ENCODE data around the gene TAF4.
A peak's percentile ranks its signal among the peaks of the same experiment; 100 is the strongest.
"Not testable (repeated sequence)": the region's sequence is repeated elsewhere in the genome, so short reads cannot be mapped to it uniquely, and the experiment has no call there.

Gene TAF4

DNA sequence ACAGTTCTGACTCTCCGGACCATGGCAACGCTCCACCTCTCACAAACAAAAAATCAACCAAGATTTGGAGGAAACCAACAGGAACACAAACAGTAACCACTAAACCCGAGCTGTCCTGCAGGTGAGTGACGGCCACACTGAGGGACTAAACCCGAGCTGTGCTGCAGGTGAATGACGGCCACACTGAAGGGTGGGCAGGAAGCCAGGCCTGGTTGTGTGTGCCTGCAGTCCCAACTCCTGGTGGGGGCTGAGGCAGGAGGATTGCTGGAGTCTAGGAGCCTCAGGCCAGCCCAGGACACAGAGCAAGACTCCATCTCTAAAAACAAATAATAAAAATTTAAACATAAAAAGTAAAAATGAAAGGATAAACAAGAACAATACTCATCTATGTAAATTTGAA lies 80.6 kb downstream of the TAF4 start:
- no peak for TF ChIP-seq ZFX (IDR thresholded peaks at IDR 0.05; ENCODE audit: borderline replicate concordance)
- TF ChIP-seq, protein P1, sequence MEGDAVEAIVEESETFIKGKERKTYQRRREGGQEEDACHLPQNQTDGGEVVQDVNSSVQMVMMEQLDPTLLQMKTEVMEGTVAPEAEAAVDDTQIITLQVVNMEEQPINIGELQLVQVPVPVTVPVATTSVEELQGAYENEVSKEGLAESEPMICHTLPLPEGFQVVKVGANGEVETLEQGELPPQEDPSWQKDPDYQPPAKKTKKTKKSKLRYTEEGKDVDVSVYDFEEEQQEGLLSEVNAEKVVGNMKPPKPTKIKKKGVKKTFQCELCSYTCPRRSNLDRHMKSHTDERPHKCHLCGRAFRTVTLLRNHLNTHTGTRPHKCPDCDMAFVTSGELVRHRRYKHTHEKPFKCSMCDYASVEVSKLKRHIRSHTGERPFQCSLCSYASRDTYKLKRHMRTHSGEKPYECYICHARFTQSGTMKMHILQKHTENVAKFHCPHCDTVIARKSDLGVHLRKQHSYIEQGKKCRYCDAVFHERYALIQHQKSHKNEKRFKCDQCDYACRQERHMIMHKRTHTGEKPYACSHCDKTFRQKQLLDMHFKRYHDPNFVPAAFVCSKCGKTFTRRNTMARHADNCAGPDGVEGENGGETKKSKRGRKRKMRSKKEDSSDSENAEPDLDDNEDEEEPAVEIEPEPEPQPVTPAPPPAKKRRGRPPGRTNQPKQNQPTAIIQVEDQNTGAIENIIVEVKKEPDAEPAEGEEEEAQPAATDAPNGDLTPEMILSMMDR (IDR thresholded peaks at IDR 0.05), result no peak
- no peak overlapping the region for H3K27ac ChIP-seq

DNA sequence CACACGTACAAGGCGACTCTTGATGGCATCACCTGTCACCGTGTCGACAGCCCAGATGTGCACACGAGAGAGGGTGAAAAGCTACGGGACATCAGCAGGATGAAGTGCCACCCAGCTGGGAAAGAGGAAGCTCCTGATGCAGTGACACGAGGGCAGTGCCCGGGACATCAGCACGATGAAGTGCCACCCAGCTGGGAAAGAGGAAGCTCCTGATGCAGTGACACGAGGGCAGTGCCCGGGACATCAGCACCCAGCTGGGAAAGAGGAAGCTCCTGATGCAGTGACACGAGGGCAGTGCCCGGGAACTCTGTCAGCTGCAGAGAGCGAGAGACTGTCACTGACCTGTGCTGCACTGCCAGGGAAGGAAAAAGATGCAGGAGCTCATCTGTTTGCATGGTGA lies 81.2 kb downstream of the TAF4 start:
- H3K27ac ChIP-seq, result not testable (repeated sequence)

DNA sequence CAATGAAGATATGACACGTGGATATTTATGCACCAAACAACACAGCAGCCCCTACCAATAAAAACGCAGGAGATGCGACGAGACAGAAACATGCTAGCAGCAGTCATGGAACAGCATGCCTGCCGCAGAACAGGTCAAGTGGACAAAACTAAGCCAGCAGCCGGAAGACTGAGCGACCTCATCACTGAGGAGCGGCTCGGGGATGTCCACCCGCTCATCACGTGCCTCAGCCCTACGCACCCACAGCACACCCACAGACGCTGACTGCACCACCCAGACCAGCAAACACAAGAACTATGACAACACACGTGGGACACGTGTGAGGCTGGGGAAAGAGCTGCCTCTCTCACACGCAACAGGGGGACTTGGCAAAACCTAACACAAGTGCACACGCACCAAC lies 81.7 kb downstream of the TAF4 start:
- TF ChIP-seq, protein P1 (IDR thresholded peaks at IDR 0.05), result no peak
- no peak for TF ChIP-seq ZFX (IDR thresholded peaks at IDR 0.05; ENCODE audit: borderline replicate concordance)
- no peak overlapping the region for H3K27ac ChIP-seq

DNA sequence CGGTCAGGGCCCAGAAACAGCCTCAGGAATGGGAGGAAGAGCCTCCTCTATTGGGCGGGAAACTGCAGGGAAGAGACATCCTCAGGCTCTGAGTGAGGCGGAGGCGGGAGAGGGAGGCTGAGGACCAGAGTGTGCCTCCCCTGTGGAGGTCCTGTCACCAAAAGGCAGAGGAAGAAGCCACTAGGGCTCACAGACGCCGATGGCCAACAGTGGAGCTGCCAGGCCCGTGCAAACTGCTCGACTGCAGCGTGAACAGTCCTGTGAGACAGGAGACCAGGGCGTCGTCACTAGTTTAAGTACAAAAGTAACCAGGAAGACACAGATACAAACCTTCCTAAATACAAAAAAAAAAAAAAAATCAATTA lies 82.7 kb downstream of the TAF4 start:
- no peak for TF ChIP-seq ZFX (IDR thresholded peaks at IDR 0.05; ENCODE audit: borderline replicate concordance)
- TF ChIP-seq, protein P1 (IDR thresholded peaks at IDR 0.05), result no peak
- H3K27ac ChIP-seq, result no peak overlapping the region

DNA sequence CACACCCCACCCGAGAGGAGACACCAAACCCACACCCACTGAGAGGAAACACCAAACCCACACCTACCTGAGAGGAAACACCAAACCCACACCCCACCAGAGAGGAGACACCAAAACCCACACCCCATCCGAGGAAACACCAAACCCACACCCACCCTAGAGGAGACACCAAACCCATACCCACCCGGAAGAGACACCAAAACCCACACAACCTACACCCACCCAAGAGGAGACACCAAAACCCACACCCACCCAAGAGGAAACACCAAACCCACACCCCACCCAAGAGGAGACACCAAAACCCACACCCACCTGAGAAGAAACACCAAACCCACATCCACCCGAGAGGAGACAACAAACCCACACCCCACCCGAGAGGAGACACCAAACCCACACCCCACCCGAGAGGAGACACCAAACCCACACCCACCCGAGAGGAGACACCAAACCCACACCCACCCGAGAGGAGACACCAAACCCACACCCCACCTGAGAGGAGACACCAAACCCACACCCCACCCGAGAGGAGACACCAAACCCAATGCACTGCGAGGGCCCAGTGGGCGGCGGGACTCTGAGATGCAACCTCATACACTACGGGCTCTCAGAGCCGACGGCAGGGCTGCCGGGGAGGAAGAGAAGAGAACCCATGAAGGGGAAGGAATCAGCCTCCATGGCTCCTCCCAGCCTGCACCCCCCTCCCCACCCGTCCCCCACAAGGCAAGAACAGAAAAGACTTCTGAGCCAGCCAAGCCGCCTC lies 83.3 kb downstream of the TAF4 start:
- no peak overlapping the region for H3K27ac ChIP-seq
- TF ChIP-seq, protein P1 (IDR thresholded peaks at IDR 0.05), result no peak

DNA sequence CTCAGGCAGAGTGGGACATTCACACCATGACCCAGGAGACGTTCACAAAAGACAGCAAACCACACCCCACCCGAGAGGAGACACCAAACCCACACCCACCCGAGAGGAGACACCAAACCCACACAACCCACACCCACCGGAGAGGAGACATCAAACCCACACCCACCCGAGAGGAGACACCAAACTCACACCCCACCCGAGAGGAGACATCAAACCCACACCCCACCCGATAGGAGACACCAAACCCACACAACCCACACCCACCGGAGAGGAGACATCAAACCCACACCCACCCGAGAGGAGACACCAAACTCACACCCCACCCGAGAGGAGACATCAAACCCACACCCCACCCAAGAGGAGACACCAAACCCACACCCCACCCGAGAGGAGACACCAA lies 84.0 kb downstream of the TAF4 start:
- not testable (repeated sequence) for H3K27ac ChIP-seq

DNA sequence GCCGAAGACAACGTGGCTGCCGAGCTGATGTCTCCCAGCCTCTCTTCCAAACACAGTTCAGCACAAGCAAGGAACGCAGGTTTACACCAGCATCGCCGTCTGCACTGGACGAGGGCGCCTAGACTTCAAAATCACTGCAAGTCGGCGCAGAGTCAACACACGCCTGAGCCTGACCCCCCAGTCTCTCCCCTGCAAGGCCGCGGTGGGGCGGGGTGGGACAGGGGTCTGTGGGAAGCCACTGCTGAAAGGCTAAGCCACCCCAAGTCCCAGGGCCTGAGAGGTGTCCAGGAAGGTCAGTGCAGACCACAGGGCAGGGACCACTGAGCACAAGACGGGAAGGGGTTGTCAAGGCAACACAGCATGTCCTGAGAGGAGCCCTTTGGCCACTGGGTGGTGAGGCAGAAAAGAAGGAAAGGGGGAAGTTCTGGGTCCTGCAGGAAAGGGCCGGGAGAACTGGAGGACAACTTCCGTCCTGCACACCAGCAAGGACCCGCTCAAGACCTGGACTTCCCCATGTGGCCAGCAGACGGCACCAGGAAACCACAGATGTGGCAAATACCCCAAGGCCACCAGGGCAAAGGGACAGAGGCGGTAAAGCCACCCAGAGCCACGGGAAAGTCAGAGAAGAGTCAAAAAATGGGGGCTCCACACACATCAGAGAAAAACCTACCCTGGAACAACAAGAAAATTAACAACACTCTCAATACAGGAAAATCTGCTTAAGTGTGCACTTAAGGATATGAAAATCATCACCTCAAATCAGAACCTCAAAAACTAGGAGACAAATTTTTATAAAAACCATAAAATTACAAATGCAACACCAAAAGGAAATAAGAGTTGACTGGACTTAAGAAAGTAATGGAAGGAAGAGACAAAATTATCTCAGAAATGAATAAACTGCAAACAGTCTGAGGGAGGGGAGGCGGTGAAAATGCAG lies 84.8 kb downstream of the TAF4 start:
- no peak for TF ChIP-seq ZFX (IDR thresholded peaks at IDR 0.05; ENCODE audit: borderline replicate concordance)
- TF ChIP-seq, protein P1 (IDR thresholded peaks at IDR 0.05), result peak; percentile 81

More for the DNA sequence above, 84.8 kb downstream of the TAF4 start:
- H3K27ac ChIP-seq, result no peak overlapping the region

All from 22Rv1 (cell line).